Keratinocyte (primary cell): Measurements from ENCODE around the gene PTPRN2. TPM values are rescaled to one million over a fixed set of nuclear protein-coding genes. Genes with fewer than 3 reads are reported as not detected.

Experiments
- DNase-seq: peaks from one replicate; pipeline ENCODE4 v3.0.0-alpha.2; 2011; ENCODE audit warnings: low read depth, missing footprints, low spot score
- FAIRE-seq: peaks from 2 replicates; lab custom pipeline; 2011; peaks lifted over from hg19 to GRCh38; lab: Jason Lieb, UNC
- H2AFZ ChIP-seq: 2 replicates; pipeline ENCODE4 v1.6.0; 2012; ENCODE audit warnings: low read length, control low read depth, inconsistent platforms; ENCODE audit not compliant: control insufficient read depth
- H3K27ac ChIP-seq: 2 replicates; pipeline ENCODE4 v1.5.1; 2011; ENCODE audit warnings: low read length; ENCODE audit not compliant: control insufficient read depth, insufficient read depth
- H3K27me3 ChIP-seq: 3 replicates; pipeline ENCODE4 v1.6.0; 2011; ENCODE audit warnings: low read length; ENCODE audit not compliant: control insufficient read depth, insufficient read depth; ENCODE audit errors: extremely low read depth
- H3K36me3 ChIP-seq, 2 experiments: 2 replicates in 1 of 2; 3 replicates in 1 of 2; pipeline ENCODE4 v1.5.1; 2011; ENCODE audit warnings: low read length in 2 of 2, mild to moderate bottlenecking in 1 of 2; ENCODE audit not compliant: control insufficient read depth in 2 of 2, insufficient read depth in 2 of 2; ENCODE audit errors: extremely low read depth in 1 of 2
- H3K4me1 ChIP-seq: 3 replicates; pipeline ENCODE4 v1.5.1; 2011; ENCODE audit warnings: low read length; ENCODE audit not compliant: control insufficient read depth, insufficient read depth; ENCODE audit errors: extremely low read depth
- H3K4me2 ChIP-seq: 3 replicates; pipeline ENCODE4 v1.6.0; 2011; ENCODE audit warnings: low read depth, low read length; ENCODE audit not compliant: control insufficient read depth, insufficient read depth; ENCODE audit errors: extremely low read depth
- H3K4me3 ChIP-seq, 3 experiments: fragments of 200-600 bp in 1 of 3; sonication (generic) in 1 of 3; 2 replicates in 2 of 3; 3 replicates in 1 of 3; pipeline ENCODE4 v1.5.1; 2011 to 2016; ENCODE audit warnings: low read length in 3 of 3, mild to moderate bottlenecking in 3 of 3, control low read depth in 2 of 3, inconsistent platforms in 1 of 3, low read depth in 1 of 3, mixed read lengths in 1 of 3, mixed run types in 1 of 3, moderate library complexity in 1 of 3; ENCODE audit not compliant: control insufficient read depth in 2 of 3, insufficient read depth in 2 of 3; ENCODE audit errors: extremely low read depth in 1 of 3
- H3K79me2 ChIP-seq: 2 replicates; pipeline ENCODE4 v1.6.0; 2012; ENCODE audit warnings: low read length; ENCODE audit not compliant: control insufficient read depth, insufficient read depth
- H3K9ac ChIP-seq: 3 replicates; pipeline ENCODE4 v1.6.0; 2011; ENCODE audit warnings: low read length; ENCODE audit not compliant: control insufficient read depth, insufficient read depth; ENCODE audit errors: extremely low read depth
- H3K9me1 ChIP-seq: 3 replicates; pipeline ENCODE4 v1.6.0; 2011; ENCODE audit warnings: low read length; ENCODE audit not compliant: control insufficient read depth, insufficient read depth; ENCODE audit errors: extremely low read depth
- H3K9me3 ChIP-seq: 2 replicates; pipeline ENCODE4 v1.5.1; 2012; ENCODE audit warnings: low read depth, low read length; ENCODE audit not compliant: control insufficient read depth
- H4K20me1 ChIP-seq: 3 replicates; pipeline ENCODE4 v1.6.0; 2011; ENCODE audit warnings: low read length; ENCODE audit not compliant: control insufficient read depth, insufficient read depth; ENCODE audit errors: extremely low read depth
- EZH2 ChIP-seq: IDR thresholded peaks from one replicate; pipeline ENCODE4 v1.6.1; 2012; ENCODE audit warnings: inconsistent platforms, mild to moderate bottlenecking, low read length, moderate library complexity
- dilution Hi-C: fragments of 300-500 bp; cut with MboI; formaldehyde crosslinking; loops from one replicate; pipeline ENCODE4 v1.7.0; 2020; ENCODE audit warnings: low sequenced_read_pairs; ENCODE audit not compliant: extremely low pct_ligation_motif_present
- polyA plus RNA-seq, 5 experiments: library from polyadenylated mRNA; depleted of rRNA in 3 of 5; stranded (reverse) in 3 of 5; stranded (forward) in 1 of 5; unstranded in 1 of 5; fragments of >200 nt; gene quantifications; 1 replicate in 1 of 5; 2 replicates in 3 of 5; 3 replicates in 1 of 5; pipeline versions ENCODE4 v1.2.1 to v1.2.3, GENCODE V29; 2011 to 2012; ENCODE audit warnings: missing spikeins in 2 of 5, low read depth in 1 of 5, low replicate concordance in 1 of 5
- TF ChIP-seq, protein P1 (sequence below), 3 experiments: IDR thresholded peaks in 1 of 3; conservative IDR thresholded peaks in 1 of 3; optimal IDR thresholded peaks in 1 of 3; 2 replicates in 2 of 3; 3 replicates in 1 of 3; pipeline versions ENCODE3 to v1.5.1; 2011; ENCODE audit warnings: low read length in 3 of 3, mild to moderate bottlenecking in 3 of 3, moderate library complexity in 2 of 3, control low read depth in 1 of 3, inconsistent platforms in 1 of 3; ENCODE audit not compliant: insufficient read depth in 2 of 3; ENCODE audit errors: extremely low read depth in 1 of 3

Gene PTPRN2
- polyA plus RNA-seq, 1 donor (not counting 4 experiments of a cell fraction or from before 2014, with no cell fraction given) = not detected

DNA sequence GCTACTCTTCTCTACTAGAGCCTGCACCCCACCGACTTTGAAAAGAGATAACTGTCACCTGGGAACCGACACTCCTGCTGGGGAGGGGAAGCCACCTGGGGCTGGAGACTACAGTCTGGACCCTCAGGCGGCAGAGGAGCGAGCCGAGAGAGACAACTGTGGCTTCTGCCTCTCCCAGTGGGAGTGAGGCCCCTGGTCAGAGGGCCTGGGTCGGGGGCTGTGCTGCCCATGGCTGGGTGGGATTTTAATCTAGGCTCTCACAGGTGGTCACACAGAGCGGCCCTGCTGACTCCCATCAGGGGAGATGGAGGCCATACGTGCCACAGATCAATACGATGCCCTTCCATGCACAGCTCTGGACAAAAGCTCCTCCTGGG, 878.7 kb downstream of the PTPRN2 start:
- no peaks in the 10 kb centered on the region for H3K4me1 ChIP-seq
- no peaks in the 10 kb centered on the region for H3K9me1 ChIP-seq
- TF ChIP-seq EZH2 = no peak
- TF ChIP-seq, protein P1, sequence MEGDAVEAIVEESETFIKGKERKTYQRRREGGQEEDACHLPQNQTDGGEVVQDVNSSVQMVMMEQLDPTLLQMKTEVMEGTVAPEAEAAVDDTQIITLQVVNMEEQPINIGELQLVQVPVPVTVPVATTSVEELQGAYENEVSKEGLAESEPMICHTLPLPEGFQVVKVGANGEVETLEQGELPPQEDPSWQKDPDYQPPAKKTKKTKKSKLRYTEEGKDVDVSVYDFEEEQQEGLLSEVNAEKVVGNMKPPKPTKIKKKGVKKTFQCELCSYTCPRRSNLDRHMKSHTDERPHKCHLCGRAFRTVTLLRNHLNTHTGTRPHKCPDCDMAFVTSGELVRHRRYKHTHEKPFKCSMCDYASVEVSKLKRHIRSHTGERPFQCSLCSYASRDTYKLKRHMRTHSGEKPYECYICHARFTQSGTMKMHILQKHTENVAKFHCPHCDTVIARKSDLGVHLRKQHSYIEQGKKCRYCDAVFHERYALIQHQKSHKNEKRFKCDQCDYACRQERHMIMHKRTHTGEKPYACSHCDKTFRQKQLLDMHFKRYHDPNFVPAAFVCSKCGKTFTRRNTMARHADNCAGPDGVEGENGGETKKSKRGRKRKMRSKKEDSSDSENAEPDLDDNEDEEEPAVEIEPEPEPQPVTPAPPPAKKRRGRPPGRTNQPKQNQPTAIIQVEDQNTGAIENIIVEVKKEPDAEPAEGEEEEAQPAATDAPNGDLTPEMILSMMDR (optimal IDR thresholded peaks at IDR 0.05 in 1 of 3, IDR thresholded peaks at IDR 0.05 in 1 of 3, conservative IDR thresholded peaks at IDR 0.05 in 1 of 3; ENCODE audit: extremely low read depth in 1 of 3, insufficient read depth in 2 of 3, low read length in 3 of 3) = no peak
- FAIRE-seq = no peak
- no peak overlapping the region for H3K4me3 ChIP-seq
- H3K27ac ChIP-seq = no peak overlapping the region
- no peak for DNase-seq
- no peaks in the 10 kb centered on the region for H3K9me3 ChIP-seq
- H3K27me3 ChIP-seq = no peaks in the 10 kb centered on the region
- H3K4me2 ChIP-seq = no peak overlapping the region
- dilution Hi-C loops = no loop called here
- no peak overlapping the region for H2AFZ ChIP-seq
- no peaks in the 10 kb centered on the region for H3K36me3 ChIP-seq
- H3K9ac ChIP-seq = no peak overlapping the region
- no peaks in the 10 kb centered on the region for H3K79me2 ChIP-seq
- no peaks in the 10 kb centered on the region for H4K20me1 ChIP-seq

GRCh38 chr7:157707983-157708918, 879.4 kb downstream of the PTPRN2 start:
- Histone ChIP-seq H3K27me3 (no peaks in the 10 kb centered on the region), H3K4me1 (no peaks in the 10 kb centered on the region), H3K9me3 (no peaks in the 10 kb centered on the region), H3K27ac (no peak overlapping the region), H3K36me3 (no peaks in the 10 kb centered on the region), H3K9ac (no peak overlapping the region), H4K20me1 (no peaks in the 10 kb centered on the region), H3K4me2 (no peak overlapping the region), H2AFZ (no peak overlapping the region), H3K9me1 (no peaks in the 10 kb centered on the region), H3K79me2 (no peaks in the 10 kb centered on the region), H3K4me3 (no peak overlapping the region)
- FAIRE-seq = no peak
- DNase-seq = no peak
- dilution Hi-C loops = no loop called here
- no peak for TF ChIP-seq EZH2
- TF ChIP-seq, protein P1 (optimal IDR thresholded peaks at IDR 0.05 in 1 of 3, IDR thresholded peaks at IDR 0.05 in 1 of 3, conservative IDR thresholded peaks at IDR 0.05 in 1 of 3; ENCODE audit: extremely low read depth in 1 of 3, insufficient read depth in 2 of 3, low read length in 3 of 3) = no peak
